IPS-11a (cell line): ENCODE measurements around the gene ADAMTS1.

Source experiments
- H3K4me3 ChIP-seq: one replicate; pipeline ENCODE4 v1.5.1; 2013; ENCODE audit warnings: low read depth, low read length, control low read depth

The ADAMTS1 gene

GRCh38 chr21:26814386-26814785 lies 30.8 kb downstream of the ADAMTS1 start:
- no peak overlapping the region for H3K4me3 ChIP-seq

GRCh38 chr21:26813426-26813998 lies 31.7 kb downstream of the ADAMTS1 start:
- H3K4me3 ChIP-seq, result no peak overlapping the region

GRCh38 chr21:26812173-26812572 lies 33.0 kb downstream of the ADAMTS1 start:
- no peak overlapping the region for H3K4me3 ChIP-seq

- H3K4me3 ChIP-seq, result no peak overlapping the region
Observed at GRCh38 chr21:26811482-26811881, 33.7 kb downstream of the ADAMTS1 start.

GRCh38 chr21:26810676-26811415 lies 34.4 kb downstream of the ADAMTS1 start:
- H3K4me3 ChIP-seq, result no peak overlapping the region

- no peak overlapping the region for H3K4me3 ChIP-seq
Observed at GRCh38 chr21:26810266-26810665, 34.9 kb downstream of the ADAMTS1 start.

- H3K4me3 ChIP-seq, result no peak overlapping the region
Observed at GRCh38 chr21:26809745-26810144, 35.5 kb downstream of the ADAMTS1 start.

- H3K4me3 ChIP-seq, result no peak overlapping the region
Observed at GRCh38 chr21:26806801-26807295, 38.4 kb downstream of the ADAMTS1 start.

- H3K4me3 ChIP-seq, result no peak overlapping the region
Observed at GRCh38 chr21:26804895-26805609, 40.2 kb downstream of the ADAMTS1 start.

GRCh38 chr21:26801498-26801897 lies 43.7 kb downstream of the ADAMTS1 start:
- no peak overlapping the region for H3K4me3 ChIP-seq

- H3K4me3 ChIP-seq, result no peak overlapping the region
Observed at GRCh38 chr21:26800970-26801431, 44.2 kb downstream of the ADAMTS1 start.

GRCh38 chr21:26800455-26800854 lies 44.8 kb downstream of the ADAMTS1 start:
- H3K4me3 ChIP-seq, result no peak overlapping the region

- H3K4me3 ChIP-seq, result no peak overlapping the region
Observed at GRCh38 chr21:26800001-26800400, 45.2 kb downstream of the ADAMTS1 start.

GRCh38 chr21:26798856-26799751 lies 46.1 kb downstream of the ADAMTS1 start:
- H3K4me3 ChIP-seq, result no peak overlapping the region

- H3K4me3 ChIP-seq, result no peak overlapping the region
Observed at GRCh38 chr21:26797878-26798456, 47.2 kb downstream of the ADAMTS1 start.

GRCh38 chr21:26795866-26796329 lies 49.3 kb downstream of the ADAMTS1 start:
- no peak overlapping the region for H3K4me3 ChIP-seq

GRCh38 chr21:26795412-26795805 lies 49.8 kb downstream of the ADAMTS1 start:
- H3K4me3 ChIP-seq, result no peak overlapping the region

GRCh38 chr21:26794597-26795411 lies 50.4 kb downstream of the ADAMTS1 start:
- no peak overlapping the region for H3K4me3 ChIP-seq

GRCh38 chr21:26790296-26790695 lies 54.9 kb downstream of the ADAMTS1 start:
- H3K4me3 ChIP-seq, result no peak overlapping the region
